ENCODE results near the gene CAMK2D. TPM values are rescaled to one million over a fixed set of nuclear protein-coding genes. Genes with fewer than 3 reads are reported as not detected.

The CAMK2D gene
- total RNA-seq, 1 experiment from 2014 or later, result 7.1 TPM

DNA sequence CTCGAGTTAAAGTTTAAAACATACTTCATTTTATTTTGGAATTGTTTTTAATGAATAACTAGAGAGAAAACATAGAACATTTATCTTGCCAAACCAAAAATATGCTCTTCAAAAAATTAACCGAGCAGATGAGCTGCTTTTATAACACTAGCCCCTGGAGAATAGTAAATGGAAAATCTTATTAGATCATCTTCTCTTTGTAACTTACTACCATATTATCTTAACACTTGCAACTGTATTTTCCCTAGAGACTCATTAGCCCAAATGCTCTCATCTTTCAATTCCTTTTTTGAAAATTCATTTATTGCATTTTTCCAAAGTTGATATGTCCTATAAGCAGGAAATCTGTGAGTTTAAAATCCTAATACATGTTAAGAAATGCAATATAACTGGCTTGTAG is 143.3 kb downstream of the CAMK2D start:
- Histone ChIP-seq H4K20me1 (ENCODE audit: insufficient read depth) (no peaks in the 10 kb centered on the region), H3K27ac (no peak overlapping the region), H3F3A (ENCODE audit: insufficient read depth, low read depth) (no peaks in the 10 kb centered on the region), H3K9me3 (ENCODE audit: insufficient read depth, low read depth) (no peaks in the 10 kb centered on the region), H3K79me2 (ENCODE audit: low read depth) (no peaks in the 10 kb centered on the region), H3K4me2 (no peak overlapping the region), H3K36me3 (ENCODE audit: low read depth) (no peaks in the 10 kb centered on the region), H3K4me3 (no peak overlapping the region), H2AFZ (no peak overlapping the region), H3K4me1 (replicated peaks; ENCODE audit: insufficient read depth) (no peaks in the 10 kb centered on the region), H3K27me3 (ENCODE audit: insufficient read depth, low read depth) (no peaks in the 10 kb centered on the region), H3K9me2 (ENCODE audit: insufficient read depth) (no peaks in the 10 kb centered on the region)
- no TSS peak for BruUV-seq (replicated peaks)
- TF ChIP-seq, protein P1, sequence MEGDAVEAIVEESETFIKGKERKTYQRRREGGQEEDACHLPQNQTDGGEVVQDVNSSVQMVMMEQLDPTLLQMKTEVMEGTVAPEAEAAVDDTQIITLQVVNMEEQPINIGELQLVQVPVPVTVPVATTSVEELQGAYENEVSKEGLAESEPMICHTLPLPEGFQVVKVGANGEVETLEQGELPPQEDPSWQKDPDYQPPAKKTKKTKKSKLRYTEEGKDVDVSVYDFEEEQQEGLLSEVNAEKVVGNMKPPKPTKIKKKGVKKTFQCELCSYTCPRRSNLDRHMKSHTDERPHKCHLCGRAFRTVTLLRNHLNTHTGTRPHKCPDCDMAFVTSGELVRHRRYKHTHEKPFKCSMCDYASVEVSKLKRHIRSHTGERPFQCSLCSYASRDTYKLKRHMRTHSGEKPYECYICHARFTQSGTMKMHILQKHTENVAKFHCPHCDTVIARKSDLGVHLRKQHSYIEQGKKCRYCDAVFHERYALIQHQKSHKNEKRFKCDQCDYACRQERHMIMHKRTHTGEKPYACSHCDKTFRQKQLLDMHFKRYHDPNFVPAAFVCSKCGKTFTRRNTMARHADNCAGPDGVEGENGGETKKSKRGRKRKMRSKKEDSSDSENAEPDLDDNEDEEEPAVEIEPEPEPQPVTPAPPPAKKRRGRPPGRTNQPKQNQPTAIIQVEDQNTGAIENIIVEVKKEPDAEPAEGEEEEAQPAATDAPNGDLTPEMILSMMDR (conservative IDR thresholded peaks at IDR 0.05), result no peak
- TF ChIP-seq EZH2 (IDR thresholded peaks at IDR 0.05; ENCODE audit: low read depth), result no peak
- no peak for DNase-seq
- POLR2A ChIA-PET (ENCODE audit: unreplicated experiment), result interaction anchor here (0.7 kb wide), 1 partner anchor 302 kb away, joined by 4 read pairs; no protein-coding TSS in a partner anchor
- intact Hi-C loops (cut with micrococcal nuclease; ENCODE audit: unreplicated experiment), result no loop called here
- CTCF ChIA-PET, result no interaction called here

DNA sequence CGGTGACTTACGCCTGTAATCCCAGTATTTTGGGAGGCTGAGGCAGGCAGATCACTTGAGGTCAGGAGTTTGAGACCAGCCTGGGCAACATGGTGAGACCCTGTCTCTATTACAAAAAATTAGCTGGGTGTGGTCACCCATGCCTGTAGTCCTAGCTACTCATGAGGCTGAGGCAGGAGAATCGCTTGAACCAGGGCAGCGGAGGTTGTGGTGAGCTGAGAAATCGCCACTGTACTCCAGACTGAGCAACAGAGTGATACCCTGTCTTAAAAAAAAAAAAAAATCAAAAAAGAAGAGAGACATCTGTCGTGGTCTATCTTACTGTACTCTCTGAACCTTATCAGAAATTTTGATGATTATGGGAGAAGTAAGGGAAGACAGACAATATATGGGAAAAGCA is 144.3 kb downstream of the CAMK2D start:
- Histone ChIP-seq H3K4me2 (no peak overlapping the region), H3K9me2 (ENCODE audit: insufficient read depth) (no peaks in the 10 kb centered on the region), H3K27me3 (ENCODE audit: insufficient read depth, low read depth) (no peaks in the 10 kb centered on the region), H3K27ac (no peak overlapping the region), H3K36me3 (ENCODE audit: low read depth) (no peaks in the 10 kb centered on the region), H2AFZ (no peak overlapping the region), H3K79me2 (ENCODE audit: low read depth) (no peaks in the 10 kb centered on the region), H3K4me1 (replicated peaks; ENCODE audit: insufficient read depth) (no peaks in the 10 kb centered on the region), H3K4me3 (no peak overlapping the region), H3F3A (ENCODE audit: insufficient read depth, low read depth) (no peaks in the 10 kb centered on the region), H4K20me1 (ENCODE audit: insufficient read depth) (no peaks in the 10 kb centered on the region), H3K9me3 (ENCODE audit: insufficient read depth, low read depth) (no peaks in the 10 kb centered on the region)
- DNase-seq, result no peak
- POLR2A ChIA-PET (ENCODE audit: unreplicated experiment), result no interaction called here
- intact Hi-C loops (cut with micrococcal nuclease; ENCODE audit: unreplicated experiment), result no loop called here
- BruUV-seq (replicated peaks), result no TSS peak
- CTCF ChIA-PET, result no interaction called here
- TF ChIP-seq, protein P1 (conservative IDR thresholded peaks at IDR 0.05), result no peak
- no peak for TF ChIP-seq EZH2 (IDR thresholded peaks at IDR 0.05; ENCODE audit: low read depth)

DNA sequence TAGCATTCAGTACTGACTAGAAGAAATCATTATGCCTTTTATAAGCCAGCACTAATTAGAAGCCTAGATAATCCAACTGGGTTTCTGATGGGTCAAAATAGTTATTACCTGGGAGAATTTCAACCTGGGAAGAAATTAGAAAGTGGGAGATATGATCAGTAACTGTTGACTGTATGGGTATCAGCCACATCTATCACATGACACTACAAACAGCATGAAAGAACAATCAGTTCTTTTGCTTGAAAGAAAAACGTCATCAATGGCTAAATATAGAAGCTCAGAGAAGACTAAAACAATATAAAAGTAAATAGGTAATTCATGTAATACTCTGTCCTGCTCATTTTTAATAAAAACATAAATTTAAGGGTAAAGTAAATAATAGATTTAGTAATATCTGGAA is 145.1 kb downstream of the CAMK2D start:
- no TSS peak for BruUV-seq (replicated peaks)

More for the DNA sequence above, 145.1 kb downstream of the CAMK2D start:
- Histone ChIP-seq H3K9me3 (ENCODE audit: insufficient read depth, low read depth) (no peaks in the 10 kb centered on the region), H3K27ac (no peak overlapping the region), H3F3A (ENCODE audit: insufficient read depth, low read depth) (no peaks in the 10 kb centered on the region), H3K27me3 (ENCODE audit: insufficient read depth, low read depth) (no peaks in the 10 kb centered on the region), H3K4me2 (no peak overlapping the region), H3K36me3 (ENCODE audit: low read depth) (no peaks in the 10 kb centered on the region), H3K79me2 (ENCODE audit: low read depth) (no peaks in the 10 kb centered on the region), H3K4me3 (no peak overlapping the region), H3K4me1 (replicated peaks; ENCODE audit: insufficient read depth) (no peaks in the 10 kb centered on the region), H3K9me2 (ENCODE audit: insufficient read depth) (no peaks in the 10 kb centered on the region), H2AFZ (no peak overlapping the region), H4K20me1 (ENCODE audit: insufficient read depth) (no peaks in the 10 kb centered on the region)
- no peak for DNase-seq
- intact Hi-C loops (cut with micrococcal nuclease; ENCODE audit: unreplicated experiment), result no loop called here
- ChIA-PET POLR2A (ENCODE audit: unreplicated experiment) (no interaction called here), CTCF (no interaction called here)
- no peak for TF ChIP-seq EZH2 (IDR thresholded peaks at IDR 0.05; ENCODE audit: low read depth)
- TF ChIP-seq, protein P1 (conservative IDR thresholded peaks at IDR 0.05), result no peak

All from PC-9 (cell line).